Hair follicular keratinocyte (primary cell): ENCODE measurements around the gene INPPL1. TPM values are rescaled to one million over a fixed set of nuclear protein-coding genes. Genes with fewer than 3 reads are reported as not detected.

Experiments used
- total RNA-seq: library from RNA; depleted of rRNA; stranded (reverse); fragments of >200 nt; gene quantifications from 2 replicates; pipeline ENCODE4 v1.2.3, GENCODE V29; 2015

Gene INPPL1, protein sequence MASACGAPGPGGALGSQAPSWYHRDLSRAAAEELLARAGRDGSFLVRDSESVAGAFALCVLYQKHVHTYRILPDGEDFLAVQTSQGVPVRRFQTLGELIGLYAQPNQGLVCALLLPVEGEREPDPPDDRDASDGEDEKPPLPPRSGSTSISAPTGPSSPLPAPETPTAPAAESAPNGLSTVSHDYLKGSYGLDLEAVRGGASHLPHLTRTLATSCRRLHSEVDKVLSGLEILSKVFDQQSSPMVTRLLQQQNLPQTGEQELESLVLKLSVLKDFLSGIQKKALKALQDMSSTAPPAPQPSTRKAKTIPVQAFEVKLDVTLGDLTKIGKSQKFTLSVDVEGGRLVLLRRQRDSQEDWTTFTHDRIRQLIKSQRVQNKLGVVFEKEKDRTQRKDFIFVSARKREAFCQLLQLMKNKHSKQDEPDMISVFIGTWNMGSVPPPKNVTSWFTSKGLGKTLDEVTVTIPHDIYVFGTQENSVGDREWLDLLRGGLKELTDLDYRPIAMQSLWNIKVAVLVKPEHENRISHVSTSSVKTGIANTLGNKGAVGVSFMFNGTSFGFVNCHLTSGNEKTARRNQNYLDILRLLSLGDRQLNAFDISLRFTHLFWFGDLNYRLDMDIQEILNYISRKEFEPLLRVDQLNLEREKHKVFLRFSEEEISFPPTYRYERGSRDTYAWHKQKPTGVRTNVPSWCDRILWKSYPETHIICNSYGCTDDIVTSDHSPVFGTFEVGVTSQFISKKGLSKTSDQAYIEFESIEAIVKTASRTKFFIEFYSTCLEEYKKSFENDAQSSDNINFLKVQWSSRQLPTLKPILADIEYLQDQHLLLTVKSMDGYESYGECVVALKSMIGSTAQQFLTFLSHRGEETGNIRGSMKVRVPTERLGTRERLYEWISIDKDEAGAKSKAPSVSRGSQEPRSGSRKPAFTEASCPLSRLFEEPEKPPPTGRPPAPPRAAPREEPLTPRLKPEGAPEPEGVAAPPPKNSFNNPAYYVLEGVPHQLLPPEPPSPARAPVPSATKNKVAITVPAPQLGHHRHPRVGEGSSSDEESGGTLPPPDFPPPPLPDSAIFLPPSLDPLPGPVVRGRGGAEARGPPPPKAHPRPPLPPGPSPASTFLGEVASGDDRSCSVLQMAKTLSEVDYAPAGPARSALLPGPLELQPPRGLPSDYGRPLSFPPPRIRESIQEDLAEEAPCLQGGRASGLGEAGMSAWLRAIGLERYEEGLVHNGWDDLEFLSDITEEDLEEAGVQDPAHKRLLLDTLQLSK
- total RNA-seq, result 31.4 and 33.3 TPM in 2 replicates

DNA sequence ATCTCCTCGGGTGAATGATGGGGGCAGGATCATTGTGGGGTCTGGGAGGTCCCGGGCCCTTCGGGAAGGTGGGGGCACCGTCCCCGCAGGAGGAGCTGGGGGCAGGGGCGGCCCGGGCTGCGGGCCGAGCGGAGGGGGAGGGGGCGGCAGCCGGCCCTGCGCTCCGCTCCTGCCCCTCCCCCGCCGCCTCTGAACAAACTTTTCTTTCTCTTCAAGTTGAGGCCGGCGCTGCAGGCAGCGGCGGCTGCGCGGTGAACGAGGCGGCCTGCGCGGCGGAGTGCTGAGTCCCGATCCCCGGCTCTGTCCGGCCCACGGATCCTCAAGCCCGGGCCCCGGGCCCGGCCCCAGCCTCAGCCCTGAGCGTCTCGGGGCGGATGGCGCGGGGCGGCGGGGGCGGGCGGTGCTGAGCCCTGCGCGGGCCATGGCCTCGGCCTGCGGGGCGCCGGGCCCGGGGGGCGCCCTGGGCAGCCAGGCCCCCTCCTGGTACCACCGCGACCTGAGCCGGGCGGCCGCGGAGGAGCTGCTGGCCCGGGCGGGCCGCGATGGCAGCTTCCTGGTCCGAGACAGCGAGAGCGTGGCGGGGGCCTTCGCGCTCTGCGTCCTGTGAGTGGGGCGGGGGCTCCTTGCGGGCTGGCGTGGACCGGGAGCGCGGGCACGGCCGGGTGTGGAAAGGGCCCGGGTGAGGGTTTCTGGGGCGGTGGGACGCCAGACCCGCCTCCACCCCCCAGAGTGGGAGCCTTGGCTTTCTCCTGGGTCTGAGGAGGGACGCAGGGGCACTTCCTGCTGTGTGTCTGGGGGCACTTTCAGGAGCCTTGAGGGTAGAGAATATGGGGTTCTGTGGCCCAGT lies at the start of gene INPPL1:
Gene INPPL1, plus strand, starts transcription at position 204 of the 847 bp plus-strand sequence. Its CDS starts 218 bp downstream, at position 422.

DNA sequence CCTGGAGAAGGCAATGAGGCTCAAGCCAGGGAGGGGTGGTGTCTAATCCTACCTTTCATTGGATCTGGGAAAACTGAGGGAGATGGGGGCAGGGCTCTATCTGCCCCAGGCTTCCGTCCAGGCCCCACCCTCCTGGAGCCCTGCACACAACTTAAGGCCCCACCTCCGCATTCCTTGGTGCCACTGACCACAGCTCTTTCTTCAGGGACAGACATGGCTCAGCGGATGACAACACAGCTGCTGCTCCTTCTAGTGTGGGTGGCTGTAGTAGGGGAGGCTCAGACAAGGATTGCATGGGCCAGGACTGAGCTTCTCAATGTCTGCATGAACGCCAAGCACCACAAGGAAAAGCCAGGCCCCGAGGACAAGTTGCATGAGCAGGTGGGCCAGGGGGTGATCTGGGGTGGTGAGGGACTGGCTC lies 32.6 kb upstream of the INPPL1 start, which contains the start of gene FOLR1:
Gene FOLR1, plus strand, starts transcription at position 180 of the 421 bp plus-strand sequence. Its CDS starts 34 bp downstream, at position 214.

DNA sequence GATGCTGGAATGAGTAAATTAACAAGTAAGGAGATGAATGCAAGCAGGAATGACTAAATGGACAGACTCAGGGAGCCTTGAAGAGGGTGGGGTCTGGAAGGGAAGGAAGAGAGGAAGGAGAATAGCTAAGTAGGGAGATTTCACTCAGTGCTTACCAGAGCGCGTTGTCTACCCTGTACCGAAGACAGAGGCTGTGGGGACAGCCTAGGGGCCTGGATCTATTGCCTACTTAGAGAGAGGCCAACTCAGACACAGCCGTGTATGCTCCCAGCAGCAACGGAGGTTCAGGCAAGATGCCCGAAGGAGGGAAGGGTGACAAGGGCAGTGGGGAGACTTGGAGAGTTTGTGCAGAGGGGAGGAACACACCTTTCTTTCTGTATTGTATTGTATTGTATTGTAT lies 7.9 kb upstream of the INPPL1 start, which contains the start of gene FOLR2:
Gene FOLR2, plus strand, starts transcription at position 157 of the 400 bp plus-strand sequence. CDS start 1,791 bp downstream, outside the sequence.

DNA sequence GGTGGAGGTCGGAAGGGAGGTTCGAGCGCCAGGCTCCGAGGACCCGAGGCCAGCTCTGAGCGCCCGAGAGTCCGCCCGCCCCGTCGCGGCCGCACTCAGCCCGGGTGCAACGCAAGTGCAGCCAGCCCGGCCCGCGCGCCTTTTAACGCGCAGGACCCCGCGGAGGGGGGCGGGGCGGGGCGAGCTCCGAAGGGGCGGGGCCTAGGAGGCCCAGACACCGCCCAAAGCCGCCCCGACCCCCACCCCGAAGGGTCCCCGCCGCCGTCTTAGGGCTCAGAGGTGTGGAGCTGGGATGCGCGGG lies 19.4 kb downstream of the INPPL1 start, which contains the start of gene PHOX2A:
Gene PHOX2A, minus strand, starts transcription at position 117 of the 301 bp plus-strand sequence. CDS start 172 bp downstream, outside the sequence.

Other genes with a start within 250 kb of the INPPL1 start
- 0.95 and 1.2 TPM in 2 replicates for gene IL18BP, start 225.9 kb upstream of the INPPL1 start, total RNA-seq
- gene NUMA1, start 144.2 kb upstream of the INPPL1 start, total RNA-seq, result 105 and 106 TPM in 2 replicates
- gene LRRC51, start 143.9 kb upstream of the INPPL1 start, total RNA-seq, result 5.2 and 8.0 TPM in 2 replicates
- 164 and 204 TPM in 2 replicates for gene LAMTOR1, start 121.5 kb upstream of the INPPL1 start, total RNA-seq
- not detected in 2 replicates for gene TOMT, start 118.8 kb upstream of the INPPL1 start, total RNA-seq
- gene ANAPC15, start 112.1 kb upstream of the INPPL1 start, total RNA-seq, result 43.7 and 71.2 TPM in 2 replicates
- 11.0 and 19.8 TPM in 2 replicates for gene FOLR3, start 89.0 kb upstream of the INPPL1 start, total RNA-seq
- not detected in 2 replicates for gene FOLR1, start 32.6 kb upstream of the INPPL1 start, total RNA-seq
- not detected in 2 replicates for gene FOLR2, start 8.0 kb upstream of the INPPL1 start, total RNA-seq
- gene PHOX2A, start 19.4 kb downstream of the INPPL1 start, total RNA-seq, result not detected in 2 replicates
- 30.1 and 50.8 TPM in 2 replicates for gene CLPB, start 209.8 kb downstream of the INPPL1 start, total RNA-seq